ENCODE results near the gene DISP3.
"Not testable (repeated sequence)": the region's sequence is repeated elsewhere in the genome, so short reads cannot be mapped to it uniquely, and the experiment has no call there.

DISP3 gene

DNA sequence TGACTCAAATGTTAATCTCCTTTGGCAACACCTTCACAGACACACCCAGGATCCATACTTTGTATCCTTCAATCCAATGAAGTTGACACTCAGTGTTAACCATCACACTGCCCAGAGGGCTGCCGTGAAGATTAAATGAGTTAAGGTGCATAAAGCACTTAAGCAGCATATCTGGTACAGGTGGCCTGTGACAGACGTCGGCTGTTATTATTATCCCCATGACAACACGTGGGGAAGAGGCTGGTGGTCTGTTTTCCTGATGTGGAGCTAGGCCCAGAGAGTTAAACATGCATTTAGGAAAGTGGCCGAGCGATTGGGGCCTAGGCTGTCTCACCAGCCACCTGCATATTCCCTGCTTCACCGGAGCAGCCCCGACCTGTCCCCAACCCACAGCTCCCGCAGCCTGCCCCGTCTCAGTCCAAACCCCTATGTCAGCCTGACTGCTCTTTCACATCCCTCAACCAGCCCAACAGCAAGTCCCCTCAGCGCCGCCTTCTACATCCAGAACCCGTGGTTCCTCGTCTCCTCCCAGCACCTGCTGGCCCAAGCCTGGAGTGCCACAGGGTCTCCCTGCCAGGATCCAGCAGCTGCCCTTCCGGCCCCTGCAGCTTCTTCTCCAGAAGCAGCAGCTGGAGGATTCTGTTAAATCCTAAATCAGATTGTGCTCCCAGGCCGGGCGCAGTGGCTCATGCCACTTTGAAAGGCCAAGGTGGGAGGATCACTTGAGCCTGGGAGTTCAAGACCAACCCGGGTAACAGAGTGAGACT is 97.3 kb downstream of the DISP3 start:
- DNase-seq (ENCODE audit: low read depth), result no peak

DNA sequence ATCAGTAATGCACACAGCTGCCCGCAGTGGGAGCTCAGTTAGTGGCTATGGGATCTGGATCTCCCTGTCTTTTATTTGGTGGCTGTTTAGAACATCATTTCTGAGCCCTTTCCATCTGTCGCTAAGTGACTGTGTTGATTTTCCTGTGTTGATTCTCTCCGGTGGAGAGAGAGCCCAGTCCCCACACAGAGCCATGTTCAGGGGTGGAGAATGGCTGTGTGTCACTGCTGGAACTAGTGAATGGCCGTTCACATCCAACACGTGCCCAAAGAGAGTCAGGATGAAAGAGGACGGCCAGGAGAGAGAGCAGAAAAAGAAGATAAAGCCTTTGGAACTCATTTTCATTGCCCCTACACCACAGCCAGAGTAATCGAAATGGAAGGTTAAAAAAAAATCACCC is 99.0 kb downstream of the DISP3 start:
- no peak for DNase-seq (ENCODE audit: low read depth)

- no peak for DNase-seq (ENCODE audit: low read depth)
These were observed 100.6 kb downstream of the DISP3 start for GRCh38 chr1:11579506-11579905.

- not testable (repeated sequence) for DNase-seq (ENCODE audit: low read depth)
These were observed 101.1 kb downstream of the DISP3 start for GRCh38 chr1:11580049-11580448.

DNA sequence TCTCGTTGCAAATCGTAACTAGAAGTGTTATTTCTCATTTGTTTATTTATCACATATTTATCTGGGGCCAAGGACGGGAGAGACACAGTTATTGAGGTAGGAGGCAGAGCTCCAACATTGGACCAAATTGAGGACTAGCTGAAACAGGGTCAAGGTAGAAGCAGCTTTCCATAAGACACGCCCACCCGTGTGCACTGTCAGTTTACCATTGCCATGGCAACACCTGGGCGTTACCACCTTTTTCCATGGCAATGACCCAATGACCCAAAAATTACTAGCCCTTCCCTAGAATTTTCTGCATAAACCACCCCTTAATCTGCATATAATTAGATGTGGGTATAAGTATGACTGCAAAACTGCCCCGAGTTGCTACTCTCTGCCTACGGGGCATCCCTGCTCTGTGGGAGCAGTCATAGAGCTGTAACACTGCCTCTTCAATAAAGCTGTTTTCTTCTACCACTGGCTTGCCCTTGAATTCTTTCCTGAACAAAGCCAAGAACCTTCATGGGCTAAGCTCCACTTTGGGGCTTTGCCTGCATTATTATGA is 102.6 kb downstream of the DISP3 start:
- no peak for DNase-seq (ENCODE audit: low read depth)

GRCh38 chr1:11585389-11585788 is 106.4 kb downstream of the DISP3 start:
- DNase-seq (ENCODE audit: low read depth), result no peak

Measured in stimulated activated CD8-positive, alpha-beta memory T cell treated with anti-CD3 and anti-CD28 coated beads, Interleukin-12 subunit alpha, Interleukin-12 subunit beta, amount 100 ng/mL, for 1 hour (primary cell).